HepG2 (cell line): Measurements from ENCODE around the gene DENND4B. TPM values are rescaled to one million over a fixed set of nuclear protein-coding genes. Genes with fewer than 3 reads are reported as not detected.

Experiments used
- CC2D1A ChIP-seq: sonication (generic); formaldehyde crosslinking; IDR thresholded peaks from 2 replicates; pipeline ENCODE4 v1.8.1; 2023; ENCODE audit warnings: mild to moderate bottlenecking, missing genetic modification reagents
- CHD4 ChIP-seq: fragments of 200-600 bp; sonication (generic); IDR thresholded peaks from 2 replicates; pipeline ENCODE4 v1.7.0; 2017; ENCODE audit warnings: mild to moderate bottlenecking, low read length, borderline replicate concordance
- HDAC2 ChIP-seq: sonication (generic); formaldehyde crosslinking; IDR thresholded peaks from 2 replicates; pipeline ENCODE4 v1.4.0; 2020; ENCODE audit warnings: missing genetic modification reagents
- HNF1B ChIP-seq: sonication (generic); formaldehyde crosslinking; IDR thresholded peaks from 2 replicates; pipeline ENCODE4 v1.5.1; 2020; ENCODE audit warnings: mild to moderate bottlenecking, moderate library complexity, missing genetic modification reagents
- KLF13 ChIP-seq: sonication (generic); formaldehyde crosslinking; IDR thresholded peaks from 2 replicates; pipeline ENCODE4 v1.4.0; 2020; ENCODE audit warnings: mild to moderate bottlenecking, missing genetic modification reagents
- NONO ChIP-seq, 2 experiments: fragments of 450-650 bp in 1 of 2; sonication (generic) in 1 of 2; formaldehyde crosslinking in 1 of 2; IDR thresholded peaks in 1 of 2; conservative IDR thresholded peaks in 1 of 2; 2 replicates each; pipeline versions ENCODE4 v1.6.1 to v1.8.0; 2017 to 2022; ENCODE audit warnings: mild to moderate bottlenecking in 1 of 2, missing genetic modification reagents in 1 of 2, moderate library complexity in 1 of 2
- POGZ ChIP-seq: sonication (generic); formaldehyde crosslinking; IDR thresholded peaks from 2 replicates; pipeline ENCODE4 v1.4.0; 2020; ENCODE audit warnings: mild to moderate bottlenecking, missing genetic modification reagents
- THRA ChIP-seq: sonication (generic); formaldehyde crosslinking; IDR thresholded peaks from 2 replicates; pipeline ENCODE4 v1.4.0; 2020; ENCODE audit warnings: missing genetic modification reagents, borderline replicate concordance
- TOPORS ChIP-seq: sonication (generic); formaldehyde crosslinking; IDR thresholded peaks from 2 replicates; pipeline ENCODE4 v1.8.0; 2023; ENCODE audit warnings: mild to moderate bottlenecking, missing genetic modification reagents
- ZBTB2 ChIP-seq: sonication (generic); formaldehyde crosslinking; IDR thresholded peaks from 2 replicates; pipeline ENCODE4 v1.8.0; 2022; ENCODE audit warnings: low read depth, missing genetic modification reagents
- ZKSCAN5 ChIP-seq: sonication (generic); formaldehyde crosslinking; IDR thresholded peaks from 2 replicates; pipeline ENCODE4 v1.5.1; 2020; ENCODE audit warnings: mild to moderate bottlenecking, missing genetic modification reagents
- ZNF235 ChIP-seq: sonication (generic); formaldehyde crosslinking; IDR thresholded peaks from 2 replicates; pipeline ENCODE4 v1.8.1; 2023; ENCODE audit warnings: mild to moderate bottlenecking, missing genetic modification reagents, borderline replicate concordance
- ZNF264 ChIP-seq: sonication (generic); formaldehyde crosslinking; IDR thresholded peaks from 2 replicates; pipeline ENCODE4 v1.4.0; 2020; ENCODE audit warnings: missing genetic modification reagents
- ZNF343 ChIP-seq: sonication (generic); formaldehyde crosslinking; IDR thresholded peaks from 2 replicates; pipeline ENCODE4 v1.4.0; 2020; ENCODE audit warnings: mild to moderate bottlenecking, missing genetic modification reagents
- ZNF362 ChIP-seq: sonication (generic); formaldehyde crosslinking; IDR thresholded peaks from 2 replicates; pipeline ENCODE4 v1.4.0; 2020; ENCODE audit warnings: missing genetic modification reagents, mild to moderate bottlenecking, borderline replicate concordance
- ZNF605 ChIP-seq: sonication (generic); formaldehyde crosslinking; IDR thresholded peaks from 2 replicates; pipeline ENCODE4 v1.8.0; 2022; ENCODE audit warnings: mild to moderate bottlenecking, missing genetic modification reagents
- ZNF609 ChIP-seq: sonication (generic); formaldehyde crosslinking; IDR thresholded peaks from 2 replicates; pipeline ENCODE4 v1.4.0; 2020; ENCODE audit warnings: mild to moderate bottlenecking, missing genetic modification reagents, borderline replicate concordance
- polyA plus RNA-seq, 8 experiments: library from polyadenylated mRNA; depleted of rRNA in 3 of 8; stranded (reverse) in 7 of 8; unstranded in 1 of 8; fragments of >200 nt; fragmentation: Illumina TruSeq in 4 of 8; extraction: Trizol in 4 of 8; gene quantifications; 2 replicates each; pipeline versions ENCODE4 v1.2.1 to v1.2.3, GENCODE V29; 2011 to 2016; ENCODE audit warnings: low read depth in 4 of 8, missing spikeins in 1 of 8, mixed read lengths in 1 of 8; ENCODE audit not compliant: insufficient read depth in 1 of 8
- total RNA-seq, 5 experiments: library from RNA; depleted of rRNA; stranded (reverse); fragments of >200 nt; fragmentation: Illumina TruSeq; extraction: Trizol; gene quantifications; 2 replicates each; pipeline ENCODE4 v1.2.3, GENCODE V29; 2016; ENCODE audit warnings: low read depth in 1 of 5

The DENND4B gene
- total and polyA plus RNA-seq, 2 of the 13 experiments (the other 11 are each of a cell fraction or from before 2014, with no cell fraction given) = 15.1 to 20.3 TPM

GRCh38 chr1:153967107-153967999 lies 20.8 kb upstream of the DENND4B start, which contains the start of gene CREB3L4 (continued):
- TF ChIP-seq HNF1B (CRISPR knock-in tag) (peak; percentile 83), HDAC2 (CRISPR knock-in tag) (peak; percentile 45; the same call in 1 of the 2 replicates), ZNF264 (peak; percentile 17; the same call in 1 of the 2 replicates), ZNF235 (no peak), ZKSCAN5 (no peak), ZNF605 (CRISPR knock-in tag) (peak; percentile 95), ZNF362 (CRISPR knock-in tag) (peak; percentile 90), NONO (IDR thresholded peaks at IDR 0.05) (no peak), NONO (CRISPR knock-in tag; conservative IDR thresholded peaks at IDR 0.05) (peak; percentile 80; the same call in 1 of the 2 replicates), CC2D1A (CRISPR knock-in tag) (no peak), TOPORS (CRISPR knock-in tag) (peak; percentile 69), THRA (peak; percentile 58), CHD4 (no peak; the same call in 1 of the 2 replicates), ZNF609 (CRISPR knock-in tag) (no peak; the same call in 1 of the 2 replicates), POGZ (CRISPR knock-in tag) (peak; percentile 79), KLF13 (CRISPR knock-in tag) (no peak), ZNF343 (CRISPR knock-in tag) (peak; percentile 85; the same call in 1 of the 2 replicates), ZBTB2 (CRISPR knock-in tag) (peak; percentile 93)
